Upper lobe of left lung (tissue), 4 donors: ENCODE measurements around the gene RAX2.

Source experiments
- CTCF ChIP-seq, 6 experiments: fragments of 450-650 bp in 4 of 6; fragments of 200-600 bp in 2 of 6; sonication (generic) in 2 of 6; IDR thresholded peaks; one replicate each; pipeline ENCODE4 v1.5.1; 2016 to 2019; ENCODE audit warnings: antibody characterized with exemption in 6 of 6
- POLR2A ChIP-seq, 4 donors: fragments of 450-650 bp; IDR thresholded peaks; one replicate each; pipeline ENCODE4 v1.5.1; 2016 to 2017; ENCODE audit warnings: antibody characterized with exemption in 4 of 4, mild to moderate bottlenecking in 2 of 4

GRCh38 chr19:3817761-3818160, 45.7 kb upstream of the RAX2 start:
- no peak for TF ChIP-seq POLR2A (IDR thresholded peaks at IDR 0.05)
- TF ChIP-seq CTCF (IDR thresholded peaks at IDR 0.05) = no peak
